Glutamatergic neuron (in vitro differentiated cells): ENCODE results near the gene WNT3. TPM values are rescaled to one million over a fixed set of nuclear protein-coding genes. Genes with fewer than 3 reads are reported as not detected.

Source experiments
- DNase-seq: peaks from one replicate; pipeline ENCODE4 v3.0.0; 2022
- H3K27ac Mint-ChIP-seq: one replicate; pipeline ENCODE4 v1.8.0; 2020; ENCODE audit warnings: mild to moderate bottlenecking, mixed read lengths, inconsistent platforms; ENCODE audit not compliant: unreplicated experiment
- H3K27me3 Mint-ChIP-seq: one replicate; pipeline ENCODE4 v1.8.0; 2020; ENCODE audit warnings: mild to moderate bottlenecking, moderate library complexity, mixed read lengths, inconsistent platforms; ENCODE audit not compliant: unreplicated experiment
- H3K36me3 Mint-ChIP-seq: one replicate; pipeline ENCODE4 v1.8.0; 2020; ENCODE audit warnings: mild to moderate bottlenecking, mixed read lengths, inconsistent platforms; ENCODE audit not compliant: unreplicated experiment
- H3K4me1 Mint-ChIP-seq: one replicate; pipeline ENCODE4 v1.8.0; 2020; ENCODE audit warnings: mild to moderate bottlenecking, low read depth, mixed read lengths, inconsistent platforms; ENCODE audit not compliant: unreplicated experiment
- H3K4me3 Mint-ChIP-seq: one replicate; pipeline ENCODE4 v1.8.0; 2020; ENCODE audit warnings: mild to moderate bottlenecking, mixed read lengths, inconsistent platforms; ENCODE audit not compliant: unreplicated experiment
- H3K9me3 Mint-ChIP-seq: one replicate; pipeline ENCODE4 v1.8.0; 2020; ENCODE audit warnings: mild to moderate bottlenecking, moderate library complexity, mixed read lengths, inconsistent platforms; ENCODE audit not compliant: unreplicated experiment
- CTCF ChIP-seq: fragments of 200-600 bp; sonication (generic); IDR thresholded peaks from one replicate; pipeline ENCODE4 v1.5.0; 2021; ENCODE audit not compliant: partially characterized antibody, unreplicated experiment
- total RNA-seq: library from RNA; stranded (reverse); fragmentation: NEBNext Ultra II Directional; extraction: Animal tissue kit (Norgen Biotek cat#: 25700); gene quantifications from one replicate; pipeline ENCODE4 v1.2.1, GENCODE V29; 2021; ENCODE audit not compliant: unreplicated experiment

Gene WNT3
- total RNA-seq, 1 donor from 2014 or later: 1.7 TPM

GRCh38 chr17:46818929-46819859 lies 702 bp upstream of the WNT3 start:
- Mint-ChIP-seq H3K4me1 (peaks cover 6% of the 10 kb centered on the region), H3K4me3 (peak overlapping the region; percentile 82), H3K36me3 (no peaks in the 10 kb centered on the region), H3K9me3 (no peaks in the 10 kb centered on the region), H3K27ac (no peak overlapping the region), H3K27me3 (peaks cover 21% of the 10 kb centered on the region)
- DNase-seq: peak; percentile 53
- no peak for TF ChIP-seq CTCF

- H3K27me3 Mint-ChIP-seq: peaks cover 22% of the 10 kb centered on the region
- H3K4me3 Mint-ChIP-seq: peak overlapping the region; percentile 68
- TF ChIP-seq CTCF: no peak
- peaks cover 8% of the 10 kb centered on the region for H3K4me1 Mint-ChIP-seq
- no peaks in the 10 kb centered on the region for H3K36me3 Mint-ChIP-seq
- DNase-seq: no peak
- H3K27ac Mint-ChIP-seq: no peak overlapping the region
- H3K9me3 Mint-ChIP-seq: no peaks in the 10 kb centered on the region
Measured at GRCh38 chr17:46817901-46818209, 637 bp downstream of the WNT3 start.

GRCh38 chr17:46817151-46817900 lies 1.2 kb downstream of the WNT3 start:
- peaks cover 8% of the 10 kb centered on the region for H3K4me1 Mint-ChIP-seq
- H3K27me3 Mint-ChIP-seq: peaks cover 23% of the 10 kb centered on the region
- no peak for TF ChIP-seq CTCF
- no peak for DNase-seq
- H3K36me3 Mint-ChIP-seq: no peaks in the 10 kb centered on the region
- H3K9me3 Mint-ChIP-seq: no peaks in the 10 kb centered on the region
- H3K27ac Mint-ChIP-seq: no peak overlapping the region
- peak overlapping the region; percentile 68 for H3K4me3 Mint-ChIP-seq

- no peak for DNase-seq
- no peak overlapping the region for H3K4me3 Mint-ChIP-seq
- H3K4me1 Mint-ChIP-seq: peaks cover 6% of the 10 kb centered on the region
- no peaks in the 10 kb centered on the region for H3K36me3 Mint-ChIP-seq
- TF ChIP-seq CTCF: no peak
- H3K27me3 Mint-ChIP-seq: peaks cover 16% of the 10 kb centered on the region
- no peak overlapping the region for H3K27ac Mint-ChIP-seq
- H3K9me3 Mint-ChIP-seq: no peaks in the 10 kb centered on the region
Measured at GRCh38 chr17:46815474-46816353, 2.8 kb downstream of the WNT3 start.
